Activated naive CD8-positive, alpha-beta T cell treated with anti-CD3 and anti-CD28 coated beads for 36 hours (primary cell): ENCODE data around the gene SAMD5. TPM values are rescaled to one million over a fixed set of nuclear protein-coding genes. Genes with fewer than 3 reads are reported as not detected.

Experiments
- DNase-seq: peaks from one replicate; pipeline ENCODE4 v3.0.0; 2021
- H3K27ac Mint-ChIP-seq: one replicate; pipeline ENCODE4 v1.8.0; 2022; ENCODE audit warnings: mild to moderate bottlenecking, moderate library complexity, mixed read lengths
- H3K27me3 Mint-ChIP-seq: one replicate; pipeline ENCODE4 v1.8.0; 2022; ENCODE audit warnings: mild to moderate bottlenecking, mixed read lengths
- H3K36me3 Mint-ChIP-seq: one replicate; pipeline ENCODE4 v1.8.0; 2021; ENCODE audit warnings: mild to moderate bottlenecking, mixed read lengths
- H3K4me1 Mint-ChIP-seq: one replicate; pipeline ENCODE4 v1.8.0; 2021; ENCODE audit warnings: mixed read lengths
- H3K4me3 Mint-ChIP-seq: one replicate; pipeline ENCODE4 v1.8.0; 2022; ENCODE audit warnings: mild to moderate bottlenecking, moderate library complexity, mixed read lengths
- H3K9me3 Mint-ChIP-seq: one replicate; pipeline ENCODE4 v1.8.0; 2022; ENCODE audit warnings: mixed read lengths
- total RNA-seq, 2 experiments: library from RNA; stranded (reverse); gene quantifications; one replicate each; pipeline ENCODE4 v1.2.3, GENCODE V29; 2021

Gene SAMD5
- total RNA-seq, 2 experiments from 2014 or later = not detected

DNA sequence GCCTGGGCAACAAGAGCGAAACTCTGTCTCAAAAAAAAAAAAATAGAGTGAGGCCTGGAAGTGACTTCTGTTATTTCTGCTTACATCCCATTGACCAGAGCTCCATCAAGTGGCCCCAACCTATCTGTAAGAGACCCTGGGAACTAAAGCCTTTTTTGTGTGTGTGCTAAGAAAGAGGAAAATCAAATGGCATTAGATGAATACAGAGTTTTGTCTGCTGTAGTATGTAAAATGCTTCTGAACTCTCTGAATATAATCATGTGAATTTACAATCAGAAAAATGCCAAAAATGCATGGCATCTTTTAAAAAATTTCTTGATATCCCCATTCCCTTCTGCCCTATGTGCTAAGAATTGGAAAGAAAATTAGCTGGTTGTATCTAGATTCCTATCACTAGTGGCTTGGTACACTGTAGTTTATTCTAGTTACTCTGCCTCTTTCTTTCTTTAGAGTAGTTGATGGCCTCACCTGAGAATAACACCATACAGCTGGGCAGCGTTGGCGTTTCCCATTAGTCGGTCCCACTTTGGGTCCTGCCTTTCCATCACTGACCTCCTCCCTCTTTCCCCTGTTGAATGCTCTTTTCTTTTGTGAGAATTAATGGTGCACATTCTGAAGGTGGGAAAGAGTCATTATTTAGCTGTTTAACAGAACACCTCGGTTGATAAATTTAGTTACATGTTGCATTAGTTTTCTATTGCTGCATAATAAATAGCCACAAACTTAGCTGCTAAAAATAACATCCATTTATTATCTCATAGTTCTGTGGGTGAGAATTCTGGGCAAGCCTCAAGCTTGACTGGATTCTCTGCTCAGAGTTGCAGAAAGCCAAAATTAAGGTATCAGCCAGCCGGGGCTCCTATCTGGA, 38.2 kb downstream of the SAMD5 start:
- peaks cover 5% of the 10 kb centered on the region for H3K9me3 Mint-ChIP-seq
- no peak overlapping the region for H3K27ac Mint-ChIP-seq
- no peaks in the 10 kb centered on the region for H3K4me1 Mint-ChIP-seq
- DNase-seq = no peak
- peaks cover 6% of the 10 kb centered on the region for H3K27me3 Mint-ChIP-seq
- no peak overlapping the region for H3K4me3 Mint-ChIP-seq
- H3K36me3 Mint-ChIP-seq = no peaks in the 10 kb centered on the region

DNA sequence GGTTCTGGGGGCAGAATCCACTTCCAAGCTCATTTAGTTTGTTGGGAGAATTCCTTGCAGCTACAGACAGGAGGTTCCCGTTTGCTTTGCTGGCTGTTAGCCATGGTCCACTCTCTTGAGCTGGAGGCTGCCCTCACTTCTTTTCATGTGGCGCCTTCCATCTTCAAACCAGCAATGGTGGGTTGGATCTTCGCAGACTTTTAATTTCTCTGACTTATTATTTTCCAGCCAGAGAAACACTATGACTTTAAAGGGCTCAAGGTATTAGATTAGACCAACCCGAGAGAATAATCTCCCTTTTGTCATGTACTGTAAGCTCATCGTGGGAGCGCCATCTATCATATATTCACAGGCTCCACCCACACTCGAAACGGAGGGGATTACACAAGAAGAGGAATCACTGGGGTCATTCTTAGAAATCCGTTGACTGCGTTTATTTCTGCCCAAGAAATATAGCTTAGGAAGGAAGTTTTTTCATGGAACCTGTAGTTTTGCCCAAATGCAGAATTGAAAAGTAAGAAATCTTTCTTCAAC, 38.9 kb downstream of the SAMD5 start:
- Mint-ChIP-seq H3K36me3 (no peaks in the 10 kb centered on the region), H3K9me3 (peaks cover under 1% of the 10 kb centered on the region), H3K4me1 (no peaks in the 10 kb centered on the region), H3K27me3 (peaks cover 6% of the 10 kb centered on the region), H3K4me3 (no peak overlapping the region), H3K27ac (no peak overlapping the region)
- no peak for DNase-seq

DNA sequence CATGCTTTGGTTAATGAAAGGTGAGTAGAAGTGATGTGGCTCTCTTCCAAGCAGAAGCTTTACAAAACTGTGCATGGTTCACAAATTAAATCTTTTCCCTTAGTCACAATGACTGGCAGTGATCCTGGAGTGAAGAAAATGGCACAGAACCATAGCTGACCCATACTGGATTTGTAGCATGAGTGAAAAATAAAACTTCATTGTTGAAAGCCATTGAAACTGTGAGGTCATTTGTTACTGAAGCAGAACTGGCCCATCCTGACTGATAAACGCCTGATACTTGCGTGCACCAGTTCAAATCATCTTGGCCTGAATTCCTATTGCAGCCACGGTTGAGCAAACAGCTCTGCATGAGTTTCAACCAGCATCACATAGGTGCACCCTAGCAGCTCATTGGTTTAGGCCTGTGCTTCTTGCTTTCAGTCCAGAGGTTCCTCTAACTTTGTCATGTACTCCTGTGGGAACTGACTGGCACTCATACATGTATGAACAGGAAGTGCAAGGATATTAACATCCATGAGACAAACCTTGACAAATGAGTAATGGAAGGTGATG, 40.5 kb downstream of the SAMD5 start:
- H3K4me3 Mint-ChIP-seq = no peak overlapping the region
- no peak overlapping the region for H3K27ac Mint-ChIP-seq
- H3K36me3 Mint-ChIP-seq = no peaks in the 10 kb centered on the region
- H3K27me3 Mint-ChIP-seq = peaks cover 6% of the 10 kb centered on the region
- no peaks in the 10 kb centered on the region for H3K4me1 Mint-ChIP-seq
- DNase-seq = no peak
- H3K9me3 Mint-ChIP-seq = no peaks in the 10 kb centered on the region

DNA sequence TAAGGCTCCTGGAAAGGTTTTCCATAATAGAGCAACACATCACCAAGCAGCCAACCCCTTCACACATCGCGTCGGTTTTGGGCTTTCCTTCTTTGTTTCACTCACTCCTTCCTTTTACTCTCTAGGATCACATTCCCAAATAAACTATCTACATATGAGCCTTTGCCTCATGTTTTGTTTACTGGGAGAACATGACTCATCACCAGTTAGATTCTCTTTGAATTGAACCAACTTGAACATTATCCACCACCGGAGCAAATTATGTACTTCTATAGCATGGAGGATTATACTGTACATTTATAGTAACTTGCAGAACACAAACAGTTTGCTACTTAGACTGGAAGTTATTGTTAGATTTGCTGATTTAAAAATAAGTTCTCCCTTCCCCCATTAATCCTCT, 41.0 kb downstream of the SAMD5 start:
- DNase-seq = no peak
- H3K27ac Mint-ChIP-seq = peak overlapping the region; percentile 40
- H3K9me3 Mint-ChIP-seq = no peaks in the 10 kb centered on the region
- no peaks in the 10 kb centered on the region for H3K4me1 Mint-ChIP-seq
- H3K27me3 Mint-ChIP-seq = peaks cover 6% of the 10 kb centered on the region
- no peaks in the 10 kb centered on the region for H3K36me3 Mint-ChIP-seq
- no peak overlapping the region for H3K4me3 Mint-ChIP-seq

DNA sequence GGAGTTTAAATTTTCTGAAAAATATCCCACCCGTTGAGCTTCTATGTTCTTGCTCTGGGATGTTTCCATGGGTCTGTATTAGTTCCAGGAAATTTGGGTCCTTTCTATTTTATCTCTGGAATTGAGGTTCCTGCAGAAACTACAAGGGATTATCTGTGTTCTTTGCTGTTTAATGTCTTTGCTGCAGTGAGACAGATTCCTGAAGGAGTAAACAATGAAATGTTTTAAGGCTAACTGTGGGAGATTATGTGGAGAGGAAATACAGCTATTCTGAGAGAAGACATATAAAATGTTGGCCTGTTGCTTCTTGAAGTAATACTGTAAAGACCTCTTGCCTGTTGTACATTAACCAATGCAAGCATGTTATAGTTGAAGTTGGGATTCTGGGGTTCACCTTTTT, 43.5 kb downstream of the SAMD5 start:
- Mint-ChIP-seq H3K36me3 (no peaks in the 10 kb centered on the region), H3K4me1 (no peaks in the 10 kb centered on the region), H3K9me3 (no peaks in the 10 kb centered on the region), H3K27ac (no peak overlapping the region), H3K27me3 (peaks cover 6% of the 10 kb centered on the region), H3K4me3 (no peak overlapping the region)
- no peak for DNase-seq

DNA sequence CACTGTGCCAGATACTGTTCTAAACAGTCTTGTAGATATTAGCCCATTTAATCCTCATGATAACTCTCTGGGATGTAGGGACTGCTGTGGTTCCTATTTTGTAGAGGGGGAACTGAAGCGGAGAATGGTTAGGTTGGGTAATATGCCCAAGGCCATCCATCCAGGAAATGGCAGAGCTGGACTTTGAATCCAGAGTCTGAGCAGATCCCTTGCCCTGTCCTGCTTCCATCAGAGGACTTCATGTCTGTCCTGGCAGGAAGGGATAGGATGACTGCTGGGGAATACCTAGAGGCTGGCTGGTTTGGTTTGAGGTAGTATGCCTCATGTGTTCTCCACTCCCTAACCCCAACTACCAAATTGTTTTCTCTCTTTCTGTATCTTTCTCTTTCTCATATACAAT, 44.6 kb downstream of the SAMD5 start:
- H3K36me3 Mint-ChIP-seq = no peaks in the 10 kb centered on the region

DNA sequence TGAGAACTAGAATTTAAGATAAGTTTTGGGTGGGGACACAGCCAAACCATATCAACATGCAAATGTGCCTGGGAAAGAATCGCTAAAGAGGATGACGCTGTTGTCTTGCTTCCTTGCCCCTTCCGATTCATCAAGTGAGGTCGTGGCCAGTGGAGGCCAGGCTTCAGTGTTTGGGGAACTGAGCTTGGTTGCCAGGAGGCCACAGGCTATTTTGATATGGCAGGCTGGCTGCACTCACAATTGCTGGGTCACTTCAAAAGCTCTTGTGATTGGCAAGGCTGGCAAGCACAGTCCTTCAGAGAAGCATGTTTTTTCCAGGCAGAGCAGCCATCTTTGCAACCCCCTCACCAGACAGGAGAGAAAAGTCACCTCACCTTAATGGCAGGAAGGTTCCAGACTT, 45.8 kb downstream of the SAMD5 start:
- Mint-ChIP-seq H3K27ac (no peak overlapping the region), H3K4me1 (no peaks in the 10 kb centered on the region), H3K4me3 (no peak overlapping the region), H3K36me3 (no peaks in the 10 kb centered on the region), H3K27me3 (peaks cover 6% of the 10 kb centered on the region), H3K9me3 (no peaks in the 10 kb centered on the region)
- no peak for DNase-seq

More for the DNA sequence above, 44.6 kb downstream of the SAMD5 start:
- Mint-ChIP-seq H3K27ac (no peak overlapping the region), H3K9me3 (no peaks in the 10 kb centered on the region), H3K4me3 (no peak overlapping the region), H3K27me3 (peaks cover 6% of the 10 kb centered on the region), H3K4me1 (no peaks in the 10 kb centered on the region)
- DNase-seq = no peak

DNA sequence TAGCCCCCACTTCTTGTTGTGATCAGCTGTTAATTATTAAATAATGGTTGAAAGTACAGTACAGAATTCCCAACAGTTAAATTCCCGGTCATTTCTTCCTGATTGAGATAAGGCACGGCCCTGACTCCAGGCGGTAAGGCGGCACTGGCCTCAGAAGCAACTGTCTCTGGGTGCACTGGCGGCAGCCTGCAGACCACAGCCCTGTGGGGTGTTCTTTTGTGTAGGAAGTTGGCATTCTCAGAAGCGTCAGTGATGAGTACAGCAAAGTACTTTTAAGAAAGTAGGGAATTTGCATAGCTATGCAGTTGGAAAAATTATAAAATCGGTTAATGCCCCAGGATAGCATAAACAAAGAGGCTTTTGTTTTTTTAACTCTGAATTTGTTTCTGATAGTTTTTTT, 50.5 kb downstream of the SAMD5 start:
- Mint-ChIP-seq H3K36me3 (no peaks in the 10 kb centered on the region), H3K27ac (no peak overlapping the region), H3K9me3 (no peaks in the 10 kb centered on the region), H3K4me1 (no peaks in the 10 kb centered on the region), H3K27me3 (peaks cover 4% of the 10 kb centered on the region), H3K4me3 (no peak overlapping the region)
- no peak for DNase-seq

DNA sequence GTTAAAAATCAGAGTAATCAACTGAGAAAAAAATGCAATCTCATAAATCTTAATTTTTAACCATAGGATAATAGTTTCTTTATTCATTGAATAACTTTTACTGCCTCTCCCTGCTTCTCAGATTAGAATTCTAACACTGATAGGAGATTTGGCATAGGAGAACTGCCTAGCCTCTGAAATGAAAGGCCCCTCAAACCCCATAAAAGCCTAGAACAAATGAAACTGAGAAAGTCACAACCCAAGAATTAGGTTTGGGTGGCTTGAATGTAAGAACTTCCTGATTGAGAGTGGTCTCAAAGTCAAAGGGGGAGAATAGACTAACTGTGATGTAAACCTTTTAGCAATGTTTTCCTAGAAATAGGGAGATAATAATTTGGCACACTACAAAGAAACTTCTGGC, 52.2 kb downstream of the SAMD5 start:
- Mint-ChIP-seq H3K4me1 (no peaks in the 10 kb centered on the region), H3K4me3 (no peak overlapping the region), H3K9me3 (no peaks in the 10 kb centered on the region), H3K27ac (no peak overlapping the region), H3K36me3 (no peaks in the 10 kb centered on the region), H3K27me3 (peaks cover 8% of the 10 kb centered on the region)
- DNase-seq = no peak

DNA sequence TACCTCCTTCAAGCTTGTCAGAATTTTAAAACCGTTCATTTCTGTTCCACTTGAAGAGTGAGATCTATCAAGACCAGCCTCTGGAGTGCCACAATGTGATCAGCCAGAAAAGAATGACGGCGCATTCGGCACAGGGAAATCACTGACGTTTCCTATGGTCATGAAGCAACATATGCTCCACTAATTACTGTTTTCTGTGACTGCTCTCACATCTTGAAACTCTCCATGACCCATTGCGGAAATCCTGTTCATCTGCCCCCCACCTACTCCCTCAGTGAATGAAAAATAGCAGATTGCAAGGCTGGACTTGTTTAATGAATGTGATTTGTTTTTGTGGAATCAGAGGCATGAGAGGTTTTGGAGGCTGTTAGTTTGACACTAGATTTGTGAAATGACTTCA, 53.2 kb downstream of the SAMD5 start:
- Mint-ChIP-seq H3K27me3 (peaks cover 8% of the 10 kb centered on the region), H3K27ac (no peak overlapping the region), H3K4me3 (no peak overlapping the region), H3K4me1 (no peaks in the 10 kb centered on the region), H3K36me3 (no peaks in the 10 kb centered on the region), H3K9me3 (no peaks in the 10 kb centered on the region)
- DNase-seq = no peak

DNA sequence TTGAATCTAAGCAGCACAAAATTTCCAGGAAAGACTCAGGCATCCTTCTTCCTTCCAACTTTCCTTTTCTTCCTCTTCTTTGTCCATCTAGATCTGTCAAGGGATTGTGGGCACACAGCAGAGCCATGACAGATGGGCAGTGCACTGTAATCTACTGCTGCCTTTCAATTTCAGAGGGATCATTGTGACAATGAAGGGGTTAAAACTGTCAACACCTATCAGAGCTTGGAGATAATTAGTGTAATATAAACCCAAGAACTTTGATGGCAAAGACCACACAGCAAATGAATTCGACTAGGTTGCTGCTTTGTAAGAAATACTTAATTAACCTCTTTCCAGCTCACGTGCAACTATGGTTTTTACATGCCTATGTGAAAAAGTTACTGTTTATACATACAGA, 55.0 kb downstream of the SAMD5 start:
- Mint-ChIP-seq H3K27me3 (peaks cover 13% of the 10 kb centered on the region), H3K27ac (no peak overlapping the region), H3K4me1 (no peaks in the 10 kb centered on the region), H3K36me3 (no peaks in the 10 kb centered on the region), H3K9me3 (no peaks in the 10 kb centered on the region), H3K4me3 (no peak overlapping the region)
- DNase-seq = no peak

DNA sequence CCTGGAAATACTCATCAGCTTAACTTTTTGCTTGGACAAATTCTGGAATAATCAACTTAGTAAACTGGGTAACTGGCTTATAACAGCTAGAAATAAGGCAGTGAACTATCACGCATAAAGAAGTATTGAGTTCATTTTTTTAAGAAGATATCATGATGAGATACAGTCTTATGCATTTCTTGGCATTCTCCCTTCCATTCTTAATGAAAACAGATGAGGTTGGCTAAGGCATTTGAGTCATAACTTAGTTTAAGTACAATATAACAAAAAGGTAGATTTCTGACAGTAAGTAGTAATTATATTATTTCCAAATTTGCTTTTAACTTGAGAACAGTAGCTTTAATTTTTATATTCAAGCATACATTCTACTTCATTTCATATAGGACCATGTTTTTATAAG, 56.1 kb downstream of the SAMD5 start:
- Mint-ChIP-seq H3K27me3 (peaks cover 13% of the 10 kb centered on the region), H3K4me3 (no peak overlapping the region), H3K27ac (no peak overlapping the region), H3K9me3 (no peaks in the 10 kb centered on the region), H3K36me3 (no peaks in the 10 kb centered on the region), H3K4me1 (no peaks in the 10 kb centered on the region)
- no peak for DNase-seq

DNA sequence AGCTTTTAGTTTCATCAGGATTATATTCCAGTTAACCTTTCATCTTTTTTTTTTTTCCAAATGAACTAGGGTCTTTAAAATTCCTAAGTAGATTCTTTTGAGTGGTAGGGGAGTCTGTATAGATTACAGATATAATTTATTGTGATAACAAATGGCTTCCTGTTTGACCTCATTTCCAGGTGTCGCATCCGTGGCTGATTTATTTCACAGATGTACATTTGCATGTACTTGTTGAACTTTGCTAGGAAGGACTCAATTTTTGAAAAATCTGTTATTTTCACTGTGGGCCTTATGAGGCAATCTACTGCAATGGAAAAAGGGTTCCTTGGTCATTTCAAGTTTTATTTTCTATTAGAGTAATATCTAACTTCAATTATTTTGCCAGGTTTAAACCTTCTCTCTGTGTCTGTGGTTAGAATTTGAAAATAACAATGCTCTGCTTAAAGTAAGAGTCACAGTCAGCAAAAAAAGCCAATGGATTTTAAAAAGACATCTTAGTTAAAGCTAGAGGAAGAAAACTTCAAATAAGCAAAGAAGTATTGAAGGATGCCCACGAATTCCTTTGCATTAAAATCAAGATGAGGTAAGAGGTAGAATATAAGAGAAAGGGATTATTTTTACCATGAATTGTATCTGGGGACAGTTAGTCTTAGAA, 57.9 kb downstream of the SAMD5 start:
- H3K27ac Mint-ChIP-seq = no peak overlapping the region
- no peaks in the 10 kb centered on the region for H3K36me3 Mint-ChIP-seq
- H3K27me3 Mint-ChIP-seq = peaks cover 13% of the 10 kb centered on the region
- H3K9me3 Mint-ChIP-seq = no peaks in the 10 kb centered on the region
- no peak for DNase-seq
- no peaks in the 10 kb centered on the region for H3K4me1 Mint-ChIP-seq
- H3K4me3 Mint-ChIP-seq = no peak overlapping the region

DNA sequence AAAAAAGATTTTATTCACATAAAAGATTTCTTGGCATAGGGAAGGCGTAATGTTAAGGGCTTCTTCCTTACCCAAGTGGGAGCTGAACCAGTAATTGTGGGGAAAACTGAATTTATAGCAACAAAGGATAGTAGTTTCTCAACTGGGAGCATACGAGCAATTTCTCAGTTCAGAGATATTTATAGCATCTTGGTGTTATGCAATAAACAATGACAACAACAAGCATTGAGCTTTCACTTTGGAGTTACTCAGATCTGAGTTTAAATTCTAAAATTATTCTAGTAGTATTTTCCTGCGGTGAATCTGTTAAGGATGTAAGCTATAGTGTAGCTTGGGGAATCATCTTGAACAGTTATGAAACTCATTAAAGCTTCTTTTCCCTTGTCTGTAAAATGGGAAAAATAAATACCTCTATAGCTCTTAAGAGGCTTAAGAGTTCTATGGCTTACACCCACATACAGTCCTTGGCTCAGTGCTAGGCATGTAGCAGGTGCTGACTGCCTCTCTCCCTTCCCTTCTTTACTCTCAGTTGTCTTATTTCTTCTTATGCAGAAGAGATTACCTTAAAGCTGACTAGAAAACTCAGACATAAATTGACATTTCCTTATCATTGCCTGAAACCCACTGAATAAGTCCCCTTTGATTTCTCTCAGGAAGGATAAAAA, 58.8 kb downstream of the SAMD5 start:
- no peak for DNase-seq
- H3K4me1 Mint-ChIP-seq = no peaks in the 10 kb centered on the region
- H3K27me3 Mint-ChIP-seq = peaks cover 13% of the 10 kb centered on the region
- no peak overlapping the region for H3K4me3 Mint-ChIP-seq
- H3K9me3 Mint-ChIP-seq = no peaks in the 10 kb centered on the region
- no peak overlapping the region for H3K27ac Mint-ChIP-seq
- H3K36me3 Mint-ChIP-seq = no peaks in the 10 kb centered on the region

DNA sequence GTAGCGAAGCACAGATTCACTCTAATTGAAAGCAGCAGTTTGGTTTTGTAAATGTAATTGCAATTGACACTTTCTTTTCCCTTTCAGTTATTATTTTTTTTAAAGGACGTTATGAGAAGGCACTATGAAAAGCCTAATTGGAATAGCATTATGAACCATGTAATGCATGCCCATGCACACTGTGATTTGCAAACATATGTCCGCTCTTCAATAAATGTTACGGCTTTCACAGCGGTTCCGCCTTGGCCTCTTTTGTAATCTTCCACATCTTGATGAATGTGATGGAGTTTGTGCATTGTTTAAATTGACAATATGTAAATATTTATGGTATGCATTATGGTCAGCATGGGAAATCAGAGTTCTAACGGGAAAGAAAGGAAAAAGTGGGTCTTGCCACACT, 61.3 kb downstream of the SAMD5 start:
- no peaks in the 10 kb centered on the region for H3K36me3 Mint-ChIP-seq
- no peak overlapping the region for H3K27ac Mint-ChIP-seq
- no peak overlapping the region for H3K4me3 Mint-ChIP-seq
- DNase-seq = no peak
- H3K27me3 Mint-ChIP-seq = peaks cover 21% of the 10 kb centered on the region
- no peaks in the 10 kb centered on the region for H3K9me3 Mint-ChIP-seq
- H3K4me1 Mint-ChIP-seq = no peaks in the 10 kb centered on the region
